ENCODE data around the gene PEA15.

PEA15 gene

GRCh38 chr1:160186729-160187128 lies 18.5 kb upstream of the PEA15 start:
- Histone ChIP-seq H3K9ac (ENCODE audit: low read depth, low read length) (no peak overlapping the region), H3K4me3 (ENCODE audit: low read depth, low read length) (no peak overlapping the region)

GRCh38 chr1:160187407-160187806 lies 17.8 kb upstream of the PEA15 start:
- Histone ChIP-seq H3K27me3 (ENCODE audit: control insufficient read depth, insufficient read depth, low read length) (no peaks in the 10 kb centered on the region), H3K4me1 (ENCODE audit: control insufficient read depth, insufficient read depth, low read length) (peaks cover under 1% of the 10 kb centered on the region), H3K9ac (ENCODE audit: low read depth, low read length) (no peak overlapping the region), H3K36me3 (ENCODE audit: control insufficient read depth, insufficient read depth, low read length) (no peaks in the 10 kb centered on the region), H3K9me3 (ENCODE audit: control insufficient read depth, insufficient read depth, low read length) (no peaks in the 10 kb centered on the region), H3K4me3 (ENCODE audit: low read depth, low read length) (no peak overlapping the region)

More at GRCh38 chr1:160186729-160187128, 18.5 kb upstream of the PEA15 start:
- Histone ChIP-seq H3K27me3 (ENCODE audit: control insufficient read depth, insufficient read depth, low read length) (no peaks in the 10 kb centered on the region), H3K36me3 (ENCODE audit: control insufficient read depth, insufficient read depth, low read length) (no peaks in the 10 kb centered on the region), H3K9me3 (ENCODE audit: control insufficient read depth, insufficient read depth, low read length) (no peaks in the 10 kb centered on the region), H3K4me1 (ENCODE audit: control insufficient read depth, insufficient read depth, low read length) (no peaks in the 10 kb centered on the region)

- Histone ChIP-seq H3K9me3 (ENCODE audit: control insufficient read depth, insufficient read depth, low read length) (no peaks in the 10 kb centered on the region), H3K36me3 (ENCODE audit: control insufficient read depth, insufficient read depth, low read length) (no peaks in the 10 kb centered on the region), H3K27me3 (ENCODE audit: control insufficient read depth, insufficient read depth, low read length) (no peaks in the 10 kb centered on the region), H3K4me1 (ENCODE audit: control insufficient read depth, insufficient read depth, low read length) (peaks cover 7% of the 10 kb centered on the region), H3K9ac (ENCODE audit: low read depth, low read length) (no peak overlapping the region), H3K4me3 (ENCODE audit: low read depth, low read length) (no peak overlapping the region)
Observed at GRCh38 chr1:160188341-160188740, 16.8 kb upstream of the PEA15 start.

- no peaks in the 10 kb centered on the region for H3K9me3 ChIP-seq (ENCODE audit: control insufficient read depth, insufficient read depth, low read length)
- H3K27me3 ChIP-seq (ENCODE audit: control insufficient read depth, insufficient read depth, low read length) = no peaks in the 10 kb centered on the region
- no peaks in the 10 kb centered on the region for H3K36me3 ChIP-seq (ENCODE audit: control insufficient read depth, insufficient read depth, low read length)
- no peak within 1 kb of the TSS for H3K4me3 ChIP-seq (ENCODE audit: low read depth, low read length)
- no peak within 1 kb of the TSS for H3K9ac ChIP-seq (ENCODE audit: low read depth, low read length)
- H3K4me1 ChIP-seq (ENCODE audit: control insufficient read depth, insufficient read depth, low read length) = peaks cover 11% of the 10 kb centered on the region
Observed at GRCh38 chr1:160189649-160190625, 15.2 kb upstream of the PEA15 start, which contains the start of gene CASQ1. TSS of gene CASQ1 (plus strand) at chr1:160190575. CDS start at chr1:160190752, 177 bp downstream.

- Histone ChIP-seq H3K9ac (ENCODE audit: low read depth, low read length) (no peak overlapping the region), H3K9me3 (ENCODE audit: control insufficient read depth, insufficient read depth, low read length) (no peaks in the 10 kb centered on the region), H3K27me3 (ENCODE audit: control insufficient read depth, insufficient read depth, low read length) (no peaks in the 10 kb centered on the region), H3K4me1 (ENCODE audit: control insufficient read depth, insufficient read depth, low read length) (peaks cover 11% of the 10 kb centered on the region), H3K36me3 (ENCODE audit: control insufficient read depth, insufficient read depth, low read length) (no peaks in the 10 kb centered on the region), H3K4me3 (ENCODE audit: low read depth, low read length) (no peak overlapping the region)
Observed at GRCh38 chr1:160191756-160192155, 13.4 kb upstream of the PEA15 start.

GRCh38 chr1:160192234-160192633 lies 12.9 kb upstream of the PEA15 start:
- Histone ChIP-seq H3K36me3 (ENCODE audit: control insufficient read depth, insufficient read depth, low read length) (no peaks in the 10 kb centered on the region), H3K4me3 (ENCODE audit: low read depth, low read length) (no peak overlapping the region), H3K4me1 (ENCODE audit: control insufficient read depth, insufficient read depth, low read length) (peaks cover 11% of the 10 kb centered on the region), H3K9ac (ENCODE audit: low read depth, low read length) (no peak overlapping the region), H3K27me3 (ENCODE audit: control insufficient read depth, insufficient read depth, low read length) (no peaks in the 10 kb centered on the region), H3K9me3 (ENCODE audit: control insufficient read depth, insufficient read depth, low read length) (no peaks in the 10 kb centered on the region)

GRCh38 chr1:160193091-160193819 lies 11.9 kb upstream of the PEA15 start:
- no peaks in the 10 kb centered on the region for H3K9me3 ChIP-seq (ENCODE audit: control insufficient read depth, insufficient read depth, low read length)
- H3K4me1 ChIP-seq (ENCODE audit: control insufficient read depth, insufficient read depth, low read length) = peaks cover 11% of the 10 kb centered on the region
- no peaks in the 10 kb centered on the region for H3K27me3 ChIP-seq (ENCODE audit: control insufficient read depth, insufficient read depth, low read length)
- H3K9ac ChIP-seq (ENCODE audit: low read depth, low read length) = no peak overlapping the region
- H3K4me3 ChIP-seq (ENCODE audit: low read depth, low read length) = peak overlapping the region; percentile 18
- H3K36me3 ChIP-seq (ENCODE audit: control insufficient read depth, insufficient read depth, low read length) = no peaks in the 10 kb centered on the region

- Histone ChIP-seq H3K9ac (ENCODE audit: low read depth, low read length) (no peak overlapping the region), H3K36me3 (ENCODE audit: control insufficient read depth, insufficient read depth, low read length) (no peaks in the 10 kb centered on the region), H3K4me1 (ENCODE audit: control insufficient read depth, insufficient read depth, low read length) (peaks cover 11% of the 10 kb centered on the region), H3K9me3 (ENCODE audit: control insufficient read depth, insufficient read depth, low read length) (no peaks in the 10 kb centered on the region), H3K27me3 (ENCODE audit: control insufficient read depth, insufficient read depth, low read length) (no peaks in the 10 kb centered on the region), H3K4me3 (ENCODE audit: low read depth, low read length) (no peak overlapping the region)
Observed at GRCh38 chr1:160193832-160194736, 11.1 kb upstream of the PEA15 start.

- Histone ChIP-seq H3K4me3 (ENCODE audit: low read depth, low read length) (no peak overlapping the region), H3K9ac (ENCODE audit: low read depth, low read length) (no peak overlapping the region), H3K4me1 (ENCODE audit: control insufficient read depth, insufficient read depth, low read length) (peaks cover 11% of the 10 kb centered on the region), H3K27me3 (ENCODE audit: control insufficient read depth, insufficient read depth, low read length) (no peaks in the 10 kb centered on the region), H3K9me3 (ENCODE audit: control insufficient read depth, insufficient read depth, low read length) (no peaks in the 10 kb centered on the region), H3K36me3 (ENCODE audit: control insufficient read depth, insufficient read depth, low read length) (no peaks in the 10 kb centered on the region)
Observed at GRCh38 chr1:160194737-160195059, 10.5 kb upstream of the PEA15 start.

- peaks cover 11% of the 10 kb centered on the region for H3K4me1 ChIP-seq (ENCODE audit: control insufficient read depth, insufficient read depth, low read length)
- no peaks in the 10 kb centered on the region for H3K27me3 ChIP-seq (ENCODE audit: control insufficient read depth, insufficient read depth, low read length)
- H3K36me3 ChIP-seq (ENCODE audit: control insufficient read depth, insufficient read depth, low read length) = no peaks in the 10 kb centered on the region
- H3K9ac ChIP-seq (ENCODE audit: low read depth, low read length) = no peak overlapping the region
- no peak overlapping the region for H3K4me3 ChIP-seq (ENCODE audit: low read depth, low read length)
- no peaks in the 10 kb centered on the region for H3K9me3 ChIP-seq (ENCODE audit: control insufficient read depth, insufficient read depth, low read length)
Observed at GRCh38 chr1:160196143-160196542, 9.0 kb upstream of the PEA15 start.

- Histone ChIP-seq H3K9ac (ENCODE audit: low read depth, low read length) (no peak overlapping the region), H3K4me1 (ENCODE audit: control insufficient read depth, insufficient read depth, low read length) (peaks cover 11% of the 10 kb centered on the region), H3K4me3 (ENCODE audit: low read depth, low read length) (no peak overlapping the region), H3K27me3 (ENCODE audit: control insufficient read depth, insufficient read depth, low read length) (no peaks in the 10 kb centered on the region), H3K9me3 (ENCODE audit: control insufficient read depth, insufficient read depth, low read length) (no peaks in the 10 kb centered on the region), H3K36me3 (ENCODE audit: control insufficient read depth, insufficient read depth, low read length) (no peaks in the 10 kb centered on the region)
Observed at GRCh38 chr1:160197231-160197630, 8.0 kb upstream of the PEA15 start.

Measured in iPS-15b (cell line).